Measurements from ENCODE around the gene CBLB. TPM values are rescaled to one million over a fixed set of nuclear protein-coding genes. Genes with fewer than 3 reads are reported as not detected.

The CBLB gene
- total and polyA plus RNA-seq, 2 of the 4 experiments (the other 2 are of a cell fraction), result 10.1 to 20.1 TPM

DNA sequence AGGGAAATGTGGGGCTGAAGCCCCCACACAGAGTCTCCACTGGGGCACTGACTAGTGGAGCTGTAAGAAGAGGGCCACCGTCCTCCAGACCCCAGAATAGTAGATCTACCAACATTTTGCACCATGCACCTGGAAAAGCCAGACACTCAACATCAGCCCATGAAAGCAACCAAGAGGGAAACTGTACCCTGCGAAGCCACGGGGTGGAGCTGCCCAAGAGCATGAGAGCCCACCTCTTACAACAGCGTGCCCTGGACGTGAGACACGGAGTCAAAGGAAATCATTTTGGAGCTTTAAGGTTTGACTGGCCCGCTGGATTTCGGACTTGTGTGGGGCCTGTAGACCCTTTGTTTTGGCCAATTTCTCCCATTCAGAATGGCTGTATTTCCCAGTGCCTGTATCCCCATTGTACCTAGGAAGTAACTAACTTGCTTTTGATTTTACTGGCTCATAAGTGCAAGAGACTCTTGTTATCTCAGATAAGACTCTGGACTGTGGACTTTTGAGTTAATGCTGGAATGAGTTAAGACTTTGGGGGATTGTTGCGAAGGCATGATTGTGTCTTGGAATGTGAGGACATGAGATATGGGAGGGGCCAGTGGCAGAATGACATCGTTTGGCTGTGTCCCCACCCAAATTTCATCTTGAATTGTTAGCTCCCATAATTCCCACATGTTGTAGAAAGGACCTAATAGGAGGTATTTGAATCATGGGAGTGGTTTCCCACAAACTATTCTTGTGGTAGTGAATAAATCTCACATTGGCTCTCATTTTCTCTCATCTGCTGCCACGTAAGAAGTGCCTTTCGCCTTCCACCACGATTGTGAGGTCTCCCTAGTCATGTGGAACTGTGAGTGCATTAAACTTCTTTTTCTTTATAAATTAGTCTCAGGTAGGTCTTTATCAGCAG lies 105.8 kb downstream of the CBLB start:
- H4K5ac ChIP-seq (ENCODE audit: low read depth, low read length), result no peak overlapping the region
- H2AFZ ChIP-seq (replicated peaks; ENCODE audit: low read length, poor library complexity), result no peak overlapping the region
- intact Hi-C loops (cut with micrococcal nuclease), result no loop called here
- no peak overlapping the region for H2BK120ac ChIP-seq (ENCODE audit: low read depth, low read length)
- peaks cover 7% of the 10 kb centered on the region for H3K9me3 ChIP-seq (ENCODE audit: control insufficient read depth, insufficient read depth, low read length)
- no peak overlapping the region for H3K4ac ChIP-seq (ENCODE audit: low read depth, low read length)
- H3K9ac ChIP-seq (ENCODE audit: low read depth, low read length), result no peak overlapping the region
- no TSS peak for BruUV-seq (replicated peaks)
- H4K91ac ChIP-seq (ENCODE audit: insufficient read depth, low read depth, low read length), result no peak overlapping the region
- H2AK9ac ChIP-seq (replicated peaks; ENCODE audit: low read depth, low read length, poor library complexity), result no peak overlapping the region
- H3K36me3 ChIP-seq (ENCODE audit: control insufficient read depth, insufficient read depth, low read length), result peaks cover 11% of the 10 kb centered on the region
- no peak overlapping the region for H2BK5ac ChIP-seq (ENCODE audit: low read depth, low read length, poor library complexity, severe bottlenecking)
- POLR2A ChIA-PET (ENCODE audit: unreplicated experiment), result no interaction called here
- CTCF ChIA-PET, result interaction anchor here (0.6 kb wide), 1 partner anchor 582 kb away, joined by 3 read pairs; no protein-coding TSS in a partner anchor
- in situ Hi-C loops (cut with MboI; ENCODE audit: low sequenced_read_pairs), result no loop called here
- WGBS, 2 experiments (ENCODE audit: extremely low coverage in 2 of 2, insufficient read length in 1 of 2), result 100% methylated on average over 5 of the region's 13 CpGs; no CpG with 5 or more reads in 1 of the 2 experiments
- H3K79me1 ChIP-seq (ENCODE audit: low read depth in 1 of 2, low read length in 2 of 2), result peaks cover 2 to 6% of the 10 kb centered on the region in 2 experiments; a peak in 2 of 4 replicates
- no peak for DNase-seq
- H3K4me2 ChIP-seq (ENCODE audit: low read depth, low read length), result no peak overlapping the region
- no peak overlapping the region for H2AK5ac ChIP-seq (ENCODE audit: low read depth, low read length)
- no peak overlapping the region for H3K27ac ChIP-seq (ENCODE audit: insufficient read depth, low read length)
- no peak for ATAC-seq (ENCODE audit: low read depth)
- no peak overlapping the region for H3K23ac ChIP-seq (ENCODE audit: low read depth, low read length)
- no peaks in the 10 kb centered on the region for H3K4me1 ChIP-seq (ENCODE audit: control insufficient read depth, insufficient read depth, low read length)
- no peaks in the 10 kb centered on the region for H3K9me1 ChIP-seq (ENCODE audit: insufficient read depth, low read length)
- H3K56ac ChIP-seq (ENCODE audit: extremely low read depth, insufficient read depth, low read length), result no peak overlapping the region
- dilution Hi-C loops (cut with HindIII; ENCODE audit: low sequenced_read_pairs, unreplicated experiment), result no loop called here
- H2BK20ac ChIP-seq (ENCODE audit: low read depth, low read length), result no peak overlapping the region
- no peaks in the 10 kb centered on the region for H3K27me3 ChIP-seq (ENCODE audit: control insufficient read depth, insufficient read depth, low read length)
- no peak overlapping the region for H4K8ac ChIP-seq (ENCODE audit: low read depth in 2 of 2, low read length in 2 of 2)
- H3K18ac ChIP-seq (ENCODE audit: low read depth, low read length), result no peak overlapping the region
- H4K20me1 ChIP-seq (ENCODE audit: insufficient read depth, low read length), result no peaks in the 10 kb centered on the region
- H3K4me3 ChIP-seq (ENCODE audit: insufficient read depth, low read depth, low read length), result no peak overlapping the region
- H3K14ac ChIP-seq (replicated peaks; ENCODE audit: low read depth, low read length), result no peak overlapping the region
- no peak for TF ChIP-seq RFX5 (IDR thresholded peaks at IDR 0.05; ENCODE audit: low read depth, low read length)
- TF ChIP-seq RAD21 (IDR thresholded peaks at IDR 0.05; ENCODE audit: low read length), result no peak
- TF ChIP-seq, protein P1, sequence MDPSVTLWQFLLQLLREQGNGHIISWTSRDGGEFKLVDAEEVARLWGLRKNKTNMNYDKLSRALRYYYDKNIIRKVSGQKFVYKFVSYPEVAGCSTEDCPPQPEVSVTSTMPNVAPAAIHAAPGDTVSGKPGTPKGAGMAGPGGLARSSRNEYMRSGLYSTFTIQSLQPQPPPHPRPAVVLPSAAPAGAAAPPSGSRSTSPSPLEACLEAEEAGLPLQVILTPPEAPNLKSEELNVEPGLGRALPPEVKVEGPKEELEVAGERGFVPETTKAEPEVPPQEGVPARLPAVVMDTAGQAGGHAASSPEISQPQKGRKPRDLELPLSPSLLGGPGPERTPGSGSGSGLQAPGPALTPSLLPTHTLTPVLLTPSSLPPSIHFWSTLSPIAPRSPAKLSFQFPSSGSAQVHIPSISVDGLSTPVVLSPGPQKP (IDR thresholded peaks at IDR 0.05; ENCODE audit: borderline replicate concordance, low read depth, low read length), result no peak
- TF ChIP-seq MXI1 (IDR thresholded peaks at IDR 0.05; ENCODE audit: borderline replicate concordance, low read depth, low read length), result no peak
- TF ChIP-seq BHLHE40 (IDR thresholded peaks at IDR 0.05; ENCODE audit: low read depth, low read length), result no peak
- TF ChIP-seq, protein P2, sequence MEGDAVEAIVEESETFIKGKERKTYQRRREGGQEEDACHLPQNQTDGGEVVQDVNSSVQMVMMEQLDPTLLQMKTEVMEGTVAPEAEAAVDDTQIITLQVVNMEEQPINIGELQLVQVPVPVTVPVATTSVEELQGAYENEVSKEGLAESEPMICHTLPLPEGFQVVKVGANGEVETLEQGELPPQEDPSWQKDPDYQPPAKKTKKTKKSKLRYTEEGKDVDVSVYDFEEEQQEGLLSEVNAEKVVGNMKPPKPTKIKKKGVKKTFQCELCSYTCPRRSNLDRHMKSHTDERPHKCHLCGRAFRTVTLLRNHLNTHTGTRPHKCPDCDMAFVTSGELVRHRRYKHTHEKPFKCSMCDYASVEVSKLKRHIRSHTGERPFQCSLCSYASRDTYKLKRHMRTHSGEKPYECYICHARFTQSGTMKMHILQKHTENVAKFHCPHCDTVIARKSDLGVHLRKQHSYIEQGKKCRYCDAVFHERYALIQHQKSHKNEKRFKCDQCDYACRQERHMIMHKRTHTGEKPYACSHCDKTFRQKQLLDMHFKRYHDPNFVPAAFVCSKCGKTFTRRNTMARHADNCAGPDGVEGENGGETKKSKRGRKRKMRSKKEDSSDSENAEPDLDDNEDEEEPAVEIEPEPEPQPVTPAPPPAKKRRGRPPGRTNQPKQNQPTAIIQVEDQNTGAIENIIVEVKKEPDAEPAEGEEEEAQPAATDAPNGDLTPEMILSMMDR (conservative IDR thresholded peaks at IDR 0.05; ENCODE audit: low read depth, low read length), result no peak
- TF ChIP-seq MAFK (IDR thresholded peaks at IDR 0.05; ENCODE audit: low read depth, low read length), result no peak
- TF ChIP-seq CHD1 (IDR thresholded peaks at IDR 0.05; ENCODE audit: low read depth, low read length), result no peak
- TF ChIP-seq POLR2A (IDR thresholded peaks at IDR 0.05; ENCODE audit: low read depth, low read length), result no peak
- H2BK15ac ChIP-seq (ENCODE audit: low read depth, low read length), result no peak overlapping the region
